Stomach (tissue), 9 donors: Measurements from ENCODE around the gene NRSN2. TPM values are rescaled to one million over a fixed set of nuclear protein-coding genes. Genes with fewer than 3 reads are reported as not detected.

Source experiments
- DNase-seq, 2 donors: peaks; one replicate each; pipeline versions ENCODE4 v3.0.0 to v3.0.0-alpha.2; 2013 to 2019
- H3K27ac ChIP-seq, 5 donors: fragments of 200-600 bp in 4 of 5; sonication (generic) in 4 of 5; one replicate each; pipeline ENCODE4 v1.5.1; 2013 to 2019; ENCODE audit warnings: mild to moderate bottlenecking in 1 of 5, moderate library complexity in 1 of 5
- H3K27me3 ChIP-seq, 3 donors: fragments of 200-600 bp; sonication (generic); one replicate each; pipeline ENCODE4 v1.5.1; 2017 to 2019; ENCODE audit warnings: mixed run types in 1 of 3
- H3K36me3 ChIP-seq, 4 donors: fragments of 200-600 bp; sonication (generic); 1 replicate in 3 of 4; 2 replicates in 1 of 4; pipeline ENCODE4 v1.5.1; 2016 to 2019
- H3K4me1 ChIP-seq, 4 donors: fragments of 200-600 bp; sonication (generic); one replicate each; pipeline ENCODE4 v1.5.1; 2016 to 2019
- H3K4me3 ChIP-seq, 4 donors: fragments of 200-600 bp; sonication (generic) in 3 of 4; one replicate each; pipeline ENCODE4 v1.5.1; 2016 to 2019; ENCODE audit warnings: mild to moderate bottlenecking in 1 of 4
- H3K9me3 ChIP-seq, 4 donors: fragments of 200-600 bp; sonication (generic); one replicate each; pipeline ENCODE4 v1.5.1; 2016 to 2019
- EP300 ChIP-seq: sonication (generic); formaldehyde crosslinking; IDR thresholded peaks from one replicate; pipeline ENCODE4 v1.6.1; 2017; ENCODE audit warnings: antibody characterized with exemption
- POLR2A ChIP-seq, 4 donors: fragments of 450-650 bp; IDR thresholded peaks; one replicate each; pipeline ENCODE4 v1.6.1; 2016; ENCODE audit warnings: antibody characterized with exemption in 4 of 4, control low read depth in 2 of 4, mild to moderate bottlenecking in 1 of 4, moderate library complexity in 1 of 4
- POLR2AphosphoS5 ChIP-seq, 3 donors: sonication (generic); formaldehyde crosslinking; IDR thresholded peaks; one replicate each; pipeline ENCODE4 v1.6.1; 2016; ENCODE audit warnings: antibody characterized with exemption in 3 of 3
- WGBS, 5 donors: extraction: QIAGEN DNeasy Blood & Tissue Kit in 3 of 5; methylation state at CpG; one replicate each; pipeline versions ENCODE4 v1.1.5 to v1.1.7; 2013 to 2018; 5-methylcytosine and 5-hydroxymethylcytosine counted together
- intact Hi-C: fragments of 100-400 bp; cut with DNase I; formaldehyde crosslinking; loops from one replicate; pipeline ENCODE4 v1.15.1; 2023; ENCODE audit warnings: low total_unique reads
- polyA plus RNA-seq, 3 donors: library from polyadenylated mRNA; stranded (reverse); fragments of 200-250 nt; gene quantifications; one replicate each; pipeline ENCODE4 v1.2.3, GENCODE V29; 2013
- total RNA-seq, 5 donors: library from RNA; depleted of rRNA; stranded (reverse); fragments of >200 nt; gene quantifications; one replicate each; pipeline versions ENCODE4 v1.1.0 to v1.2.3, GENCODE V29; 2014 to 2016
- TF ChIP-seq, protein P1 (sequence below), 7 experiments: fragments of 450-650 bp in 4 of 7; fragments of 200-600 bp in 3 of 7; sonication (generic) in 3 of 7; IDR thresholded peaks; one replicate each; pipeline ENCODE4 v1.5.1; 2016 to 2019; ENCODE audit warnings: antibody characterized with exemption in 7 of 7, control low read depth in 2 of 7, mild to moderate bottlenecking in 1 of 7
- donor health status: healthy with polysubstance abuse.
- donor health status: Bipolar disorder and iron deficiency.
- donor health status: healthy.

NRSN2 gene
- total and polyA plus RNA-seq, 8 donors, result 0.89 to 36.5 (median 17.7) TPM

GRCh38 chr20:312067-312466, 34.8 kb upstream of the NRSN2 start:
- 92 to 95% (median 93%) methylated on average over 8 of the region's 8 CpGs for WGBS, 5 donors
- TF ChIP-seq EP300, result no peak
- TF ChIP-seq POLR2A (IDR thresholded peaks at IDR 0.05), result no peak
- TF ChIP-seq, protein P1, sequence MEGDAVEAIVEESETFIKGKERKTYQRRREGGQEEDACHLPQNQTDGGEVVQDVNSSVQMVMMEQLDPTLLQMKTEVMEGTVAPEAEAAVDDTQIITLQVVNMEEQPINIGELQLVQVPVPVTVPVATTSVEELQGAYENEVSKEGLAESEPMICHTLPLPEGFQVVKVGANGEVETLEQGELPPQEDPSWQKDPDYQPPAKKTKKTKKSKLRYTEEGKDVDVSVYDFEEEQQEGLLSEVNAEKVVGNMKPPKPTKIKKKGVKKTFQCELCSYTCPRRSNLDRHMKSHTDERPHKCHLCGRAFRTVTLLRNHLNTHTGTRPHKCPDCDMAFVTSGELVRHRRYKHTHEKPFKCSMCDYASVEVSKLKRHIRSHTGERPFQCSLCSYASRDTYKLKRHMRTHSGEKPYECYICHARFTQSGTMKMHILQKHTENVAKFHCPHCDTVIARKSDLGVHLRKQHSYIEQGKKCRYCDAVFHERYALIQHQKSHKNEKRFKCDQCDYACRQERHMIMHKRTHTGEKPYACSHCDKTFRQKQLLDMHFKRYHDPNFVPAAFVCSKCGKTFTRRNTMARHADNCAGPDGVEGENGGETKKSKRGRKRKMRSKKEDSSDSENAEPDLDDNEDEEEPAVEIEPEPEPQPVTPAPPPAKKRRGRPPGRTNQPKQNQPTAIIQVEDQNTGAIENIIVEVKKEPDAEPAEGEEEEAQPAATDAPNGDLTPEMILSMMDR (IDR thresholded peaks at IDR 0.05), result no peak
- no peak for TF ChIP-seq POLR2AphosphoS5 (IDR thresholded peaks at IDR 0.05)
- no peak for DNase-seq
- H3K27ac ChIP-seq, result no peak overlapping the region
- no peak overlapping the region for H3K4me3 ChIP-seq
- H3K36me3 ChIP-seq, result no peaks in the 10 kb centered on the region
- H3K9me3 ChIP-seq, result no peaks in the 10 kb centered on the region
- peaks cover 0 to 24% (median 13%) of the 10 kb centered on the region in 4 donors for H3K4me1 ChIP-seq
- no peaks in the 10 kb centered on the region for H3K27me3 ChIP-seq
- intact Hi-C loops, result no loop called here

GRCh38 chr20:312866-313265, 34.0 kb upstream of the NRSN2 start:
- TF ChIP-seq POLR2AphosphoS5 (IDR thresholded peaks at IDR 0.05), result no peak
- TF ChIP-seq, protein P1 (IDR thresholded peaks at IDR 0.05), result no peak
- no peak for TF ChIP-seq EP300
- Histone ChIP-seq H3K36me3 (no peaks in the 10 kb centered on the region), H3K27me3 (no peaks in the 10 kb centered on the region), H3K4me3 (no peak overlapping the region), H3K4me1 (peaks cover 0 to 24% (median 13%) of the 10 kb centered on the region in 4 donors), H3K27ac (no peak overlapping the region), H3K9me3 (no peaks in the 10 kb centered on the region)
- DNase-seq, result no peak
- intact Hi-C loops, result no loop called here
- WGBS, 5 donors, result 38 to 62% (median 44%) methylated on average over 1 of the region's 1 CpG

DNA sequence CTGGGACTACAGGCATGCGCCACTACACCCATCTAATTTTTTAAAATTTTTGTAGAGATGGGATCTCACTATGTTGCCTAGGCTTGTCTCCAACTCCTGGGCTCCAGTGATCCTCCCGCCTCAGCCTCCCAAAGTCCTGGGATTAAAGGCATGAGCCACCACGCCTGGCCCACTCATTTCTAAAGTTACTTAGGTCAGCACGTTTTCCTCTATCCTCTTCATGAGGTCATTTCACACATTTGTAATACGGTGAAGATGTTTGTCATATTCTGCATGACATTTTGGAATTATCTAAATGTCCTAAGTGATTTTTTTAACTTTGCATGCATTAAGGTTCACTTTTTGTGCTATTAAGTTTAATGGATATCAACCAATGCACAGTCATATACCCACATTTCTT, 33.5 kb upstream of the NRSN2 start:
- no peak overlapping the region for H3K27ac ChIP-seq
- WGBS, 5 donors, result 75 to 92% (median 86%) methylated on average over 5 of the region's 5 CpGs
- no peak for DNase-seq
- H3K4me1 ChIP-seq, result peaks cover 0 to 24% (median 13%) of the 10 kb centered on the region in 4 donors
- H3K9me3 ChIP-seq, result no peaks in the 10 kb centered on the region
- intact Hi-C loops, result no loop called here
- no peaks in the 10 kb centered on the region for H3K27me3 ChIP-seq
- peaks cover 0 to 4% (median 0%) of the 10 kb centered on the region in 4 donors for H3K36me3 ChIP-seq
- no peak overlapping the region for H3K4me3 ChIP-seq
- TF ChIP-seq POLR2A (IDR thresholded peaks at IDR 0.05), result no peak
- TF ChIP-seq, protein P1 (IDR thresholded peaks at IDR 0.05), result no peak
- TF ChIP-seq POLR2AphosphoS5 (IDR thresholded peaks at IDR 0.05), result no peak
- no peak for TF ChIP-seq EP300

DNA sequence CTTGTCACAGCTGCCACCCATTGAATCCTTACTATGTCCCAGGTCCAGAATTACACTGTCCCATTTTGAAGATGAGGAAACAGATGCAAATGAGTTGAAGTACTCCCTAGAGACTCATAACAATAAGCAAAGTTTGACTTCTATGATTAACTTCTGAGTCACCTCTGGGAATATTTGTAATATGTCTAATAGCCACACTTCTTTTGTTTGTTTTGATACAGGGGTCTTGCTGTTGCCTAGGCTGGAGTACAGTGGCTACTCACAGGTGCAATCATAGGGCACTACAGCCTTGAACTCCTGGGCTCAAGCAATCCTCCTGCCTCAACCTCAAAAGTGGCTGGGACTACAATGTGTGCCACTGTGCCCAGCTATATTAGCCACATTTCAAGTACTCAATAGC, 33.0 kb upstream of the NRSN2 start:
- TF ChIP-seq EP300 (no peak), POLR2AphosphoS5 (IDR thresholded peaks at IDR 0.05) (no peak), POLR2A (IDR thresholded peaks at IDR 0.05) (no peak)
- TF ChIP-seq, protein P1 (IDR thresholded peaks at IDR 0.05), result no peak
- peaks cover 0 to 22% (median 13%) of the 10 kb centered on the region in 4 donors for H3K4me1 ChIP-seq
- H3K9me3 ChIP-seq, result no peaks in the 10 kb centered on the region
- no peak for DNase-seq
- H3K27ac ChIP-seq, result no peak overlapping the region
- intact Hi-C loops, result no loop called here
- no peak overlapping the region for H3K4me3 ChIP-seq
- H3K36me3 ChIP-seq, result peaks cover 0 to 6% (median 0%) of the 10 kb centered on the region in 4 donors
- no peaks in the 10 kb centered on the region for H3K27me3 ChIP-seq
